ENCODE results near the gene DNAH14. TPM values are rescaled to one million over a fixed set of nuclear protein-coding genes. Genes with fewer than 3 reads are reported as not detected.

Gene DNAH14
- total RNA-seq, 1 experiment from 2014 or later = 33.2 TPM

- ATAC-seq (no peak), DNase-seq (ENCODE audit: low read depth, low spot score) (no peak)
- Histone ChIP-seq H3K9me3 (ENCODE audit: control insufficient read depth in 1 of 2, insufficient read depth in 1 of 2, low read depth in 1 of 2, low read length in 2 of 2) (no peaks in the 10 kb centered on the region), H4K20me1 (ENCODE audit: insufficient read depth) (no peaks in the 10 kb centered on the region), H3K4me2 (ENCODE audit: low read length) (no peak overlapping the region), H3K4me1 (ENCODE audit: control insufficient read depth in 1 of 2, insufficient read depth in 2 of 2, low read length in 2 of 2) (no peaks in the 10 kb centered on the region), H2AFZ (ENCODE audit: low read depth, low read length, poor library complexity, severe bottlenecking) (no peak overlapping the region), H3K9ac (ENCODE audit: low read length) (no peak overlapping the region), H3K27me3 (ENCODE audit: insufficient read depth, low read length) (peaks cover 8% of the 10 kb centered on the region; the same call in 1 of the 2 replicates), H3K27ac (ENCODE audit: low read depth, low read length) (no peak overlapping the region), H3K36me3 (ENCODE audit: control insufficient read depth in 1 of 2, insufficient read depth in 2 of 2, low read length in 2 of 2) (no peaks in the 10 kb centered on the region), H3K79me2 (ENCODE audit: insufficient read depth, low read length) (no peaks in the 10 kb centered on the region), H3K4me3 (replicated peaks in 1 of 2; ENCODE audit: low read depth in 1 of 2, low read length in 2 of 2) (no peak overlapping the region), H3K9me2 (ENCODE audit: insufficient read depth) (no peaks in the 10 kb centered on the region)
- ChIA-PET RAD21 (ENCODE audit: low non-redundant PET in 1 of 2, low total read pairs in 2 of 2, uncharacterized antibody in 2 of 2, unreplicated experiment in 2 of 2) (no interaction called here), POLR2A (no interaction called here), CTCF (interaction anchor here (1.1 kb wide), 1 partner anchor 10 kb away, joined by 3 read pairs; no protein-coding TSS in a partner anchor)
- intact Hi-C loops (cut with micrococcal nuclease) = no loop called here
- BruUV-seq (replicated peaks) = no TSS peak
- no peak for TF ChIP-seq CBX3 (IDR thresholded peaks at IDR 0.05; ENCODE audit: low read depth)
- TF ChIP-seq CTCF (IDR thresholded peaks at IDR 0.05 in 2 of 3, conservative IDR thresholded peaks at IDR 0.05 in 1 of 3; ENCODE audit: borderline replicate concordance in 1 of 3, insufficient read depth in 1 of 3, low read depth in 2 of 3, low read length in 2 of 3) = no peak
- no peak for TF ChIP-seq ELF1 (IDR thresholded peaks at IDR 0.05; ENCODE audit: borderline replicate concordance, low read depth)
- no peak for TF ChIP-seq YY1 (IDR thresholded peaks at IDR 0.05; ENCODE audit: extremely low read depth, insufficient replicate concordance, low read depth, low read length)
- TF ChIP-seq EGR1 (IDR thresholded peaks at IDR 0.05; ENCODE audit: low read depth) = no peak
Measured at GRCh38 chr1:224903955-224904354, 25.5 kb upstream of the DNAH14 start.

- RAD21 ChIA-PET (ENCODE audit: low non-redundant PET in 1 of 2, low total read pairs in 2 of 2, uncharacterized antibody in 2 of 2, unreplicated experiment in 2 of 2) = interaction anchor here (0.6 to 0.7 kb wide), 2 partner anchors 232 to 236 kb away, joined by 3 to 4 read pairs; no protein-coding TSS in a partner anchor
- Histone ChIP-seq H3K79me2 (ENCODE audit: insufficient read depth, low read length) (no peaks in the 10 kb centered on the region), H3K4me3 (replicated peaks in 1 of 2; ENCODE audit: low read depth in 1 of 2, low read length in 2 of 2) (no peak overlapping the region), H3K9me3 (ENCODE audit: control insufficient read depth in 1 of 2, insufficient read depth in 1 of 2, low read depth in 1 of 2, low read length in 2 of 2) (no peaks in the 10 kb centered on the region; a peak in 1 of 4 replicates), H3K36me3 (ENCODE audit: control insufficient read depth in 1 of 2, insufficient read depth in 2 of 2, low read length in 2 of 2) (no peaks in the 10 kb centered on the region), H3K27me3 (ENCODE audit: insufficient read depth, low read length) (peaks cover 8% of the 10 kb centered on the region; the same call in 1 of the 2 replicates), H3K4me1 (ENCODE audit: control insufficient read depth in 1 of 2, insufficient read depth in 2 of 2, low read length in 2 of 2) (no peaks in the 10 kb centered on the region), H3K4me2 (ENCODE audit: low read length) (no peak overlapping the region), H3K27ac (ENCODE audit: low read depth, low read length) (no peak overlapping the region), H3K9ac (ENCODE audit: low read length) (no peak overlapping the region), H4K20me1 (ENCODE audit: insufficient read depth) (no peaks in the 10 kb centered on the region), H3K9me2 (ENCODE audit: insufficient read depth) (no peaks in the 10 kb centered on the region), H2AFZ (ENCODE audit: low read depth, low read length, poor library complexity, severe bottlenecking) (no peak overlapping the region)
- no peak for ATAC-seq
- intact Hi-C loops (cut with micrococcal nuclease) = no loop called here
- no peak for DNase-seq (ENCODE audit: low read depth, low spot score)
- BruUV-seq (replicated peaks) = no TSS peak
- POLR2A ChIA-PET = no interaction called here
- CTCF ChIA-PET = no interaction called here
- TF ChIP-seq JUND (IDR thresholded peaks at IDR 0.05) = no peak
- TF ChIP-seq MAX (IDR thresholded peaks at IDR 0.05) = no peak
- TF ChIP-seq TCF7L2 (IDR thresholded peaks at IDR 0.05; ENCODE audit: borderline replicate concordance, extremely low read depth, insufficient read depth, insufficient read length) = no peak
- TF ChIP-seq REST (IDR thresholded peaks at IDR 0.05; ENCODE audit: low read depth) = no peak
- no peak for TF ChIP-seq SP1 (IDR thresholded peaks at IDR 0.05; ENCODE audit: low read depth)
- TF ChIP-seq CBX3 (IDR thresholded peaks at IDR 0.05; ENCODE audit: low read depth) = no peak
- no peak for TF ChIP-seq ZNF274 (IDR thresholded peaks at IDR 0.05; ENCODE audit: low read depth, low read length)
- TF ChIP-seq RAD21 (IDR thresholded peaks at IDR 0.05; ENCODE audit: low read depth) = no peak
- no peak for TF ChIP-seq EGR1 (IDR thresholded peaks at IDR 0.05; ENCODE audit: low read depth)
Measured at GRCh38 chr1:224906340-224906739, 23.1 kb upstream of the DNAH14 start.
